ENCODE results near the gene RNF7. TPM values are rescaled to one million over a fixed set of nuclear protein-coding genes. Genes with fewer than 3 reads are reported as not detected.

RNF7 gene
- total and polyA plus RNA-seq, 2 donors (not counting 3 experiments of a cell fraction or from before 2014, with no cell fraction given) = 120 to 136 TPM

DNA sequence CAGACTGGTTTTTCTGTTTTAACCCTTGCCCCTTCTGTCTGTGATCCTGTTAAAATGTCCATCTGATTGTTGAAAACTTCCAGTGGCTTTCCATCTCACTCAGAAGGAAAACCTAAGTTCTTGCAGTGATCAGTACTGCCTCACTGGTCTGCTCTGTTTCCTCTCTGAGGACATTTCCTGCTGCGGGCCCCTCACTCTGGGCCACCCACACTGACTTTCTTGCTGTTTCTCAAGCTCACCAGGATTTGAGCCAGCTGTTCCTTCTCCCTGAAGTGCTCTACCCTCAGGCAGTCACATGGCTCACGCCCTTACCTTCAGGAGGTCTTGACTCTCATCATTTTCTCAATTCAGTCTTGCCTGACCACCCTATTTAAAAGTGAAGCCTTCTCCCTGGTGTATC, 26.9 kb downstream of the RNF7 start:
- no TSS peak for BruUV-seq (replicated peaks)
- peaks cover 0 to 4% of the 10 kb centered on the region in 2 experiments for H3K27me3 ChIP-seq (ENCODE audit: control insufficient read depth in 2 of 2, insufficient read depth in 2 of 2, low read length in 2 of 2)
- H3K4me3 ChIP-seq (replicated peaks in 1 of 3; ENCODE audit: insufficient read depth in 1 of 3, low read depth in 1 of 3, low read length in 3 of 3) = no peak overlapping the region
- no peak for FAIRE-seq
- peaks cover 3% of the 10 kb centered on the region for H3K4me1 ChIP-seq (ENCODE audit: control insufficient read depth, extremely low read depth, insufficient read depth, low read length)
- no peak overlapping the region for H3K9ac ChIP-seq (replicated peaks; ENCODE audit: extremely low read depth, insufficient read depth, low read length)
- H3K4me2 ChIP-seq (ENCODE audit: insufficient read depth, low read length) = no peak overlapping the region
- dilution Hi-C loops (cut with MboI; ENCODE audit: extremely low pct_ligation_motif_present, low sequenced_read_pairs) (no loop called here), intact Hi-C loops (cut with micrococcal nuclease) (no loop called here)
- H3K9me3 ChIP-seq (replicated peaks; ENCODE audit: control insufficient read depth, insufficient read depth, low read length) = no peaks in the 10 kb centered on the region
- H3K9me1 ChIP-seq (replicated peaks; ENCODE audit: control insufficient read depth, extremely low read depth, insufficient read depth, low read length) = no peaks in the 10 kb centered on the region
- H3K27ac ChIP-seq (ENCODE audit: insufficient read depth, low read depth, low read length) = no peak overlapping the region
- no peaks in the 10 kb centered on the region for H4K20me1 ChIP-seq (replicated peaks; ENCODE audit: control insufficient read depth, extremely low read depth, insufficient read depth, low read length)
- no peaks in the 10 kb centered on the region for H3K79me2 ChIP-seq (ENCODE audit: control insufficient read depth, insufficient read depth, low read length)
- DNase-seq (ENCODE audit: low read depth, low spot score) = no peak
- ChIA-PET POLR2A (no interaction called here), CTCF (no interaction called here)
- TF ChIP-seq POLR2A (IDR thresholded peaks at IDR 0.05; ENCODE audit: low read depth, low read length) = no peak
- TF ChIP-seq MAX (IDR thresholded peaks at IDR 0.05; ENCODE audit: insufficient read depth, insufficient read length) = no peak
- TF ChIP-seq EZH2 (IDR thresholded peaks at IDR 0.05; ENCODE audit: borderline replicate concordance, low read depth, low read length, severe bottlenecking) = no peak
- no peak for TF ChIP-seq JUN (IDR thresholded peaks at IDR 0.05; ENCODE audit: borderline replicate concordance, insufficient read depth, insufficient read length, low read depth)
- TF ChIP-seq MYC (IDR thresholded peaks at IDR 0.05; ENCODE audit: low read depth, low read length) = no peak
- no peak for TF ChIP-seq CTCF (IDR thresholded peaks at IDR 0.05; ENCODE audit: extremely low read depth in 1 of 2, insufficient read depth in 1 of 2, low read depth in 1 of 2, low read length in 2 of 2)
- no peak for TF ChIP-seq GATA2 (IDR thresholded peaks at IDR 0.05; ENCODE audit: insufficient read depth, insufficient read length, low read depth, low read length)
- no peak for TF ChIP-seq POLR2AphosphoS5 (IDR thresholded peaks at IDR 0.05; ENCODE audit: insufficient read depth, low read depth, low read length)
- TF ChIP-seq FOS (IDR thresholded peaks at IDR 0.05; ENCODE audit: borderline replicate concordance, insufficient read depth, low read length) = no peak
- H2AFZ ChIP-seq (ENCODE audit: low read depth, low read length) = no peak overlapping the region
- no peaks in the 10 kb centered on the region for H3K36me3 ChIP-seq (ENCODE audit: control insufficient read depth in 2 of 2, extremely low read depth in 1 of 2, insufficient read depth in 2 of 2, low read length in 2 of 2)
